NOMO-1 treated with DMSO at 0.1 percent for 48 hours (cell line): Measurements from ENCODE around the gene SHROOM4.

ENCODE experiments used
- DNase-seq: peaks from one replicate; lab custom pipeline; 2025; ENCODE audit not compliant: unreplicated experiment; lab: John Stamatoyannopoulos, UW

The SHROOM4 gene

DNA sequence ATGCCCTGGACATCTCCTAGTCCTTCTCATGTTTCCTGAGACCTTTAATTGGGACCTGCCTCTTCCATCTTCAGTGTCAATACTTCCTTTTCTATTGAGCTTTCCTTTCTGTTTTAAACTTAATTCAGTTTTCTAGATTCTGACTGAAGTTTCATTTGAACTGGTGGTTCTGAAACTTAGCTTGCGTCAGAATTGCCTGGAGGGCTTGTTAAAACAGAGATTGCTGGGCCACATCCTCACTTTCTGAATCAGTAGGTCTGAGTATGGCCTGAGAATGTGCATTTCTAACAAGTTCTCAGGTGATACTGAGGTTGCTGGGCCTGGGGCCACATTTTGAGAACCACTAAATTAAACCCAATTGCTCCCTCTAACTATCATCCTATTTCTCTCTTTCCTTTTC is 191.2 kb downstream of the SHROOM4 start:
- DNase-seq: no peak

DNA sequence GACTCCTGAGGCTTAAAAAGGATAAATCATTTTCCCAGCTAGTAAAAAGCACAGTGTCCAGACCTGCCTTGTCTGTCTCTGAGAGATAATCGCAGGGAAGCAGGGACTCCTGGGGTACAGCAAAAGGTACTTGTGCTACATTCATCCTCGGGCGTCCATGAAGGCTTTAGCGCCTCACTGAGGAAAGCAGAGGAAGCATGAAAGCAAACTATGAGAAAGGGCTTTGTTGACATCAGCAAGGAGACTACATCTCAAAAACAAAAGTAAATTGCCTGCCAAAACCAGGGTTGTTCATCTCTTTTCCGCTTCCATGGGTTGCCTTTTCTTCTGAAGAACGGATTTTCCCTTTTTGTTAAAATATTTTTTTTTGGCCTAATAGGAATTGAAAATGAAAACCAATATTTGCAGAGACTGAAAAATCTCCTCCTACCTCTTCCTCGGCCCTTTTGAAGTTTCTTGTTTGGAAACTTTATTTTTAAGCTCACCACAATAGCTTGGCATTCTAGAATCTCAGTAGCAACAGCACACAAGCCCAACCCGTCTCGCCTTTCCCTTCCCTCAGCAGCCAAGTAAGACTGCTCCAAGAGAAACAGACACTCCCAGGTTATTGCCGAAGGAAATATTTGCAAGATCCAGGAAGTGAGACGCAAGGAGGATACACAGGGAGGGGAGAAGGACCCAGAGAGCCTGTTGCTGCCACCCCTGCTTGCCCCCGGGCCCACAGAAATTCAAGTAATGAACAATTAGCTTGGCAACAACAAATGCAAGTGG is 195.0 kb downstream of the SHROOM4 start:
- no peak for DNase-seq

DNA sequence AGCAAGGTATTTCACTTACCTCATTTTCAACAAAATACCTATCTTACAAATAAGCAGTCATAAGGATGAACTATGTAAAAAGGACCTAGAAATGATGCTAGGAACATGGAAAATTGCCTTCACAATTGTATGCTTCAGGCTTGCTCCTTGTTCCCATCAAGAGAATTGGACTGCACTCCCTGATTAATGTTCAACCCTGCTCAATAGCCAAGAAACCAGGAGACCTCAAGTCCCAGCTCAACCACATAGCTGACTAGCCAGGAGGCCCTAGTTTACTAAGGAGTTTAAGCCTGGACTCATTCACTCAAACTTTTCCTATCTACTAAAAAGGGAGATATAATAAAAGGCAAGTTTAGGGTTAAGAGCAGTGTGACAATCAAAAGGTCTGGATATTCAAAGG is 196.8 kb downstream of the SHROOM4 start:
- DNase-seq: no peak

DNA sequence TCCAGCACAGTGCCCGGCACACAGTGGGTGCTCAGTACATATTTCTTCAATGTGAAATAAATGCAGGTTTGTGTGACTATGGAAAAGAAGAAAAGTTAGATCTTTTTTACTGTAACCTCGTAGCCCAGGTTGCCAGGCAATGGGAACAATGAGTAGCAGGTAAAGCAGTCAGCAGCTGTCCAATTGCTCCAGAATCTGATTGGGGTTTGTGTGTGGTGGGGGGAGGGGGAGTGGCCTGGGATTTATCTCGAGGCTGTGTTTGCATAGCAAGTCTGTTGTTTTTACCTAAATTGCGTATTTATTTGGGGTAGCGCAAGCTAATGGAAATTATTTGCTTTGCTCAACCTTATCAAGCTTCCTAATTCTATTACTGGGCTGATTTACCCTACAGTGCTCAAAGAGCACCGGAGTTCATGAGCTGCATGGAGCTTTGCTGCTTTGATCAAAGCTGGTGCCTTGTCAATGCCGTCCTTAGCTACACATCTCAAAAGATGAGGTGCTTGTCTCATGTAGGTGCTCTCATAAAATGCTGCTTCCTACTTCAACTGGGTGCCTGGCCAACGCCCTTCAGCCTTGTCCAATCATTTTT is 198.3 kb downstream of the SHROOM4 start:
- DNase-seq: no peak

DNA sequence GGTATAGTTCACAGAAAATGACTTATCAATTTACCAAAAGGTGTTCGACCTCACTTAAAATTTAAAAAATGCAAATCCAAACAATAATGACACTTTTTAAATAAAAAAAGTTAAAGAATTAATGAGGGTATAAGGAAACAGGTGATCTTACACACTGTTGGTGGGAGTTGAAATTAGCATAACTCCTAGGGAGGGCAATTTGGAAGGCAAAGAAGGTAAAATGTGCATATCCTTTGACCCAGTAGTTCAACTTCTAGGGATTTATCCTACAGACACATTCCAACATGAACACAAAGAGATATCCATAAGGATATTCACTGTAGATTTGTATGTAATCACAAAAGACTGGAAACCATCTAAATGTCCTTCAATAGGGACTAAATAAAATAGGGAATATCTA is 199.5 kb downstream of the SHROOM4 start:
- no peak for DNase-seq

DNA sequence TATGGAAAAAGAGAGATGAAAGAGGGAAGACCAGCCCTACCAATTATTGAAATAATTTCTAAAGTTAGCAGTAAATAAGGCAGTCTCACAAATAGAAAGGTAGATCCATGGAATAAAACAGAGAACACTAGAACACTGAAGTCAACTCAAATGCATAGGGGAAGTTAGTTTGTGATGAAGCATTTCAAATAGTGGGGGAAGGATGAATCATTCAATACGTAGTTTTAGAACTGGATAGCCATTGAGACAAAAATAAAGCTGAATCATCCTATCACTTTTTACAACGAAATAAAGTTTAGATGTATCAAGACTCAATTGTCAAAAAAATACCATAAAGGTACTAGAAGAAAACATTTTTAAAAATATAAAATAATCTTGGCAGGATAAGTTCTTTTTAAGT is 200.1 kb downstream of the SHROOM4 start:
- no peak for DNase-seq

DNA sequence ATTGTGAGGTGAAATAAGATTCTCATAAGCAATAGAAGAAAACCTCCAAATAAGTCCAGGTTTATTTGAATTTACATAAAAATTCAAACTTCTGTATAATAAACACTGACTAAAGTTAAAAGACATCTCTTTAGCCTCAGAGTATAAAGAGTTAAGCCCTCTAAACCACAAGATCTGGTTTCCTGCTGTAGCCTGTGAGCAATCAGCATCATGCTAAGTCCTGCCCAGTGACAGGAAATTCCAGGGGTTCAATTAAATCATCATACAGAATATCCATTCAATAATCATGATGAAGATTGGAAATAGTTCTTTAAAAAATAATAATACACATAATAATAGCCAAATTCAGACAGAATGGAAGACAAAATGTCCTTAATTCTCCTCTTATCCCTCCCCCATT is 204.2 kb downstream of the SHROOM4 start:
- DNase-seq: no peak

DNA sequence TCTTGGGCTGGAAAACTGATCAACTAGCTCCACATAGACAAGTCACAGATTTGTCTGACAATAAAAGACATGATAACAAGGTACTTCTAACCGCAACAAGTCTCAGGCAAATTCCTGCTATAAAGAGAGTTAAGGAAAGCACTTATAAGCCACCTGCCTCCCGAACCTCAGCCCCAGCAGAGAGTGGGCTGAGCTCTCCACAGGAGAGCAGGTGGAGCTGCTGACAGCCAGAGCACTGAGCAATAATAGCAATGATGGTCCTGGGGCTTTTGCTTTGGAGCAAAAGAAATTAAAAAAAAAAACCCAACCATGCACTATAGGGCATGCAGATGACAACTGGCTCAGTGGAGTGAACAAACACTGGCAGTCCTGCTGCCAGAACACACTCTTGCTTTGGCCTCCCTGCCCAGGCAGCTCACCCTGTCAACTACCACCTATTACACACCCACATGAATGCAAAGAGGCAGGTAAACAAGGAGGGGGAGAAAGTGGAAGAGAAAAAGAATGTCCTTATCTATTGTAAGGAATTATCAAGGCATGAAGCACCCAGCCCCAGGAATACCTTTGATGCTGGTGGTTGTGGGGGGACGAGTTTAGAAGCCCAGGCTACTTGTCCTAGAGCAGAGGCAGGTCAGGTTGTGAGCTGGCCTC is 207.6 kb downstream of the SHROOM4 start:
- DNase-seq: no peak

DNA sequence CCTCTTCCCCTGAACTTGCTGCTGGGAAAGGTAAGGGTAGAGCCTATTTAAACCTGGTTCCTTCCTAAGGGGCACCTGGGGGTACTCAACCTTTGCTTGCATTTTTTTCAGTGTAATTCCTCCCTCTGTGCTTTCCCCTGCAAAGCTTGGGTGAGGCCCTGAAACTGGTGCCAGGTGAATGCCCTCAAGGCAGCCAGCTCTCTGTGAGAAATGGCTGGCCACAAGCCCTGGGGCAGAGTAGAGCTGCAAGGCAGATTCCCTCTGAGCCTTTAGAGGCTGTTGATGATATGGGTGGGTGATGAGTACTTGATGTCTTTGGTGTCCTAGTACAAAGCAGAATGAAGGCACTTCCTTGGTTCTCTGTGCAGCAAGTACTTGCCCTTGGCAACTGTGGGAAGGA is 217.9 kb downstream of the SHROOM4 start:
- DNase-seq: no peak

DNA sequence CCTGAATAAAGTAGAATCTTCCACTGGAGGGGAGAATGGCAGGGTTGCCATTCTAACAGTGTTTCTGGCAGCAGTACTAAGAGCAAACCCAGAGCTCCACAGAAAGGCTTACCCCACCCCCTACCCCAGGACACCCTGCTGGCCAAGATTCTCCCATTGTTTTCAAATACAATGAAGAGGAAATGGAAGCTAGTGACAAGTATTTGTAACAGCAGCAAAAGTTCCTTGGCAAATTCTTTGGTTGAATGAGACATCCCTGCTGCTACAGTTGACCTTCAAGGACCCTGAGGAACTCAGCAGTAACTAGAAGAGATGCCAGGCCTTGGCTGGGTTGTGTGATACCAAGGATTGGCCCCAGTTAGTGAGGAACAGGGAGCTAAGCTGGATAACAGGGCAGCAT is 219.2 kb downstream of the SHROOM4 start:
- DNase-seq: no peak

DNA sequence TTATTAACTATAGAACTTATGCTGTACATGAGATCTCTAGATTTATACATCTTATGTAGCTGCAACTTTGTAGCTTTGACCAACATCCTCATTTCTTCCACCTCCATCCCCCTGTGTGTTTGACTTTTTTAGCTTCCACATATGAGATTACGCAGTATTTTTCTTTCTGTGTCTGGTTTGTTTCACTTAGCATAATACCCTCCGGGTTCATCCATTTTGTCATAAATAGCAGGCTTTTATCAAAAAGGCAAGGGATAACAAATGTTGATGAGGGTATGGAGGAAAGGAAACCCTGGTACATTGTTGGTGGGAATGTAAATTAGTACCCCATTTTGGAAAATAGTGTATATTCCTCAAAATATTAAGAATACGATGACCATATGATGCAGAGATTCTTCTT is 227.0 kb downstream of the SHROOM4 start:
- DNase-seq: no peak

DNA sequence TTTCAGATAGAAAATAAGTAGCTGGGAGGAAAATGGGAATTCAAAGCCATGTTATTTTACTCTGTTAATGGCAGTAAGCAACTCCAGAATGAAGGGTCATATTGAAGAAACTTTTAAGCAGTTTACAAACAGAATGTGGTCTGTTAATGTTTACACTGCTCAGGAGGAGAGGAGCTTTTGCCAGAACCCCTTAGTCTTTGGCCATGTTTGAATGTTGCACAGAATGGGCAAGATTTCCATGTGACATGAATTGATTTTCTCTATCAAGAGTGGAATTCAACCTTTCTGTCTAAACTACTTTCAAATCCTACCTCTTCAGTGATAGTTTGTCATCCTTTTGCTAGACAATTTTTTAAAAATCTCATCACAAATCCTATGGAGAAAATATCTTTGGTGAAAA is 227.6 kb downstream of the SHROOM4 start:
- DNase-seq: no peak

DNA sequence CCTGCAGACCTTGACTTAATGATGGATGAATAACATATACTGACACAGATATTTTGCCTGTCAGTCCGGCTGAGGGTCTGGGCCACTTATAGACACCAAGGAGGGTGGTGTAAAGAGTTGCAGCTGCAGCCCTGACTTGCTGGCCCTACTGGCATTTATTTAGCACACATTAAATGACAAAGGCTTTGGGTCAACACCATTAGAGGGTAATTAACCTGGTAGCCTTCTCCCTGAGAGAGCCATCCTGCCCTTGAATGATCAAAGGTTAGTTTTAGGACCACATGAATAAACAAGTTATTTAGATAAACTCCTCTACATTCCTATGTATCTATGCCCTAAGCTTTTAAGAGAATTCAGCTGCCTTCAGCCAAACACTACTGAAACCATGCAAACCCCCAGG is 232.6 kb downstream of the SHROOM4 start:
- DNase-seq: no peak

DNA sequence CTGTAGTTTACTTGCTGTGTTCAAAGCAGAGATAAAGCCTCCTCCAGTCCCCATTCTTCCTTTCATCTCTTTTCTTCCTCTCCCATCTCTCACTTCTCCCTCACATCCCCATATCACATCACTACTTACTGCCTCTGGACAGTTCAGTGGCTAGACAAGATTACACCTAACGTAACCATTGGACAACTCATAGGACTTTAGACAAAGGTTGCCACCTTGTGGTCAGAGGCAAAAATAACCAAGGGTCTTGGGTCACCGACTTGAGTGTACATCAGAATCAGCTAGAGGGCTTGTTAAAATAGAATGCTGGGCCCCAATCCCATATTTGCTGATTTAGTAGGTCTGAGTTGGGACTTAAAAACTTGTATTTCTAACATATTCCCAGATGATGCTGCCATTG is 234.0 kb downstream of the SHROOM4 start:
- peak; percentile 54 for DNase-seq

DNA sequence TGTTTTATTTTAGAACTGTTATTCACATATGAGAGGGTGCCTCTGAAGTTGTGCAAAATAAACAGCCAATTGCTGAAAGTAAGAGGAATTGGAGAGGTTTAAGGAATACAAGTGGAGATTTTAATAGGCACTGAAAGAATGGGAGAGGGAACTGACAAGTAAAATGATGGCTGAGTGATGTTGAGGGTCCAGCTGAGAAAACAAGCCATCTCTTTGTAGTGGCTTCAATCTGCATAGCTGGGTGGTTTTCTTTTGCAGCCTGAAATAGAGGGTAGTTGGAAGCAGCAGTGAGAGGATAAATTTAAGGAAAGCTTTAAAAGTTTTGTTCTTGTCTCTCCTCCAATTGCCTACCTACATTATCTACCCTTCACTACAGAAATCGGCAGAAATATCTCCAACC is 236.7 kb downstream of the SHROOM4 start:
- DNase-seq: no peak

DNA sequence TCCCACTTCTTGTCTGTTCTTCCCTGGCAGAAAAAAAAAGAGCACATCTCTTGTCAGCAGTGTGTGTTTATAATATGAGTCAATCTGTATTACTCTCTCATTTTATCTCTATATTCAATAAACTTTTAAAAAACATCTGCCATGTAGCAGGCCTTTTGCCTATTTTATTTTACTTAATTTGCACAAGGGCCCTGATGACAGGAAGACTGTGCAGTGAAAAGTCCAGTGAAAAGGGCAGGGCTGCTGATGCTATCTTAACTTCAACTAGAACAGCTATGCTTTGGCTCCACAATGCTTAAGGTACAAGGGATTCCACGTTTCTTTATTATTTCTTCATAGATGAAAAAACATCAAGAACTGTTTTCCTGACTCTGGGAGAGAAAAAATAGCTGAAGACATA is 246.4 kb downstream of the SHROOM4 start:
- no peak for DNase-seq

DNA sequence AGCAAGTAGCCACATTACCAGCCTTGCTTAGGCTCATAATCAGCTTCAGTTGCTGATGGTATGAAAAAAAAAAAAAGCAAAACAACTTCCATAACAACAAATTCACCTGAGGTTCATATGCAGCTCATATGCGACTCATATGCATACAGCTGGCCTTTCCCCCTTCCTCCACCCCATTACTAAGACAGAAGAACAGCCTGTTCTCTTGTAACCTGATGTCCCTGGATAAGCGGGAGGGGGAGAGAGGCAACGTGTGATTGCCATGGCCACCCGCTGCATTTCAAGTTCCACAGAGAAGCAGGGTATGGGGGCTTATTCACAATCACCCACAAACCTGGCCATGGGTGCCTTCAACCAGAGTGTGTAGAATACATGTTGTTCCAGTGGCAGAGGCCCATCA is 248.3 kb downstream of the SHROOM4 start:
- no peak for DNase-seq
